Activated CD4-positive, alpha-beta T cell treated with anti-CD3 and anti-CD28 coated beads, Interleukin-2, amount 10 ng/mL, durations not matched to agents 7 days and 5 days (primary cell): Measurements from ENCODE around the gene YJEFN3. TPM values are rescaled to one million over a fixed set of nuclear protein-coding genes. Genes with fewer than 3 reads are reported as not detected.

Source experiments
- CTCF ChIA-PET: fragments of 350-600 bp; sonication (Branson Sonifier 250); formaldehyde crosslinking; loops from one replicate; lab custom pipeline; 2021; ENCODE audit warnings: antibody characterized with exemption; lab: Charles Lee
- POLR2A ChIA-PET: fragments of 350-600 bp; sonication (Branson Sonifier 250); formaldehyde crosslinking; loops from one replicate; lab custom pipeline; 2021; ENCODE audit warnings: antibody characterized with exemption; lab: Charles Lee
- DNase-seq: peaks from one replicate; pipeline ENCODE4 v3.0.0-alpha.2; 2020
- H3K27ac Mint-ChIP-seq: one replicate; pipeline ENCODE4 v1.8.0; 2021; ENCODE audit warnings: mild to moderate bottlenecking, moderate library complexity, mixed read lengths
- H3K27me3 Mint-ChIP-seq: one replicate; pipeline ENCODE4 v1.8.0; 2021; ENCODE audit warnings: mixed read lengths
- H3K36me3 Mint-ChIP-seq: one replicate; pipeline ENCODE4 v1.8.0; 2021; ENCODE audit warnings: low read depth, mixed read lengths
- H3K4me1 Mint-ChIP-seq: one replicate; pipeline ENCODE4 v1.8.0; 2021; ENCODE audit warnings: mixed read lengths
- H3K4me3 Mint-ChIP-seq: one replicate; pipeline ENCODE4 v1.8.0; 2021; ENCODE audit warnings: mild to moderate bottlenecking, moderate library complexity, mixed read lengths
- H3K9me3 Mint-ChIP-seq: one replicate; pipeline ENCODE4 v1.8.0; 2021; ENCODE audit warnings: mixed read lengths
- total RNA-seq, 2 experiments: library from RNA; stranded (reverse); gene quantifications; one replicate each; pipeline ENCODE4 v1.2.3, GENCODE V29; 2021

The YJEFN3 gene
- total RNA-seq, 2 experiments from 2014 or later: 12.8 to 13.2 TPM

GRCh38 chr19:19561946-19562664 is 33.4 kb downstream of the YJEFN3 start:
- ChIA-PET POLR2A (no interaction called here), CTCF (interaction anchor here (0.5 to 2.3 kb wide), 5 partner anchors 26 to 130 kb away, joined by 3 to 6 read pairs (median 3); partner anchors contain the start of gene GMIP)
- H3K9me3 Mint-ChIP-seq: peaks cover 5% of the 10 kb centered on the region
- no peaks in the 10 kb centered on the region for H3K27me3 Mint-ChIP-seq
- H3K36me3 Mint-ChIP-seq: peaks cover 58% of the 10 kb centered on the region
- DNase-seq: no peak
- no peak overlapping the region for H3K4me3 Mint-ChIP-seq
- peaks cover 25% of the 10 kb centered on the region for H3K4me1 Mint-ChIP-seq
- peak overlapping the region; percentile 68 for H3K27ac Mint-ChIP-seq

- H3K4me1 Mint-ChIP-seq: peaks cover 25% of the 10 kb centered on the region
- POLR2A ChIA-PET: no interaction called here
- H3K27ac Mint-ChIP-seq: peak overlapping the region; percentile 68
- CTCF ChIA-PET: interaction anchor here (0.6 to 1.0 kb wide), 3 partner anchors 17 to 30 kb away, joined by 3 read pairs; no protein-coding TSS in a partner anchor
- peaks cover 62% of the 10 kb centered on the region for H3K36me3 Mint-ChIP-seq
- peak; percentile 43 for DNase-seq
- H3K4me3 Mint-ChIP-seq: no peak overlapping the region
- peaks cover 5% of the 10 kb centered on the region for H3K9me3 Mint-ChIP-seq
- no peaks in the 10 kb centered on the region for H3K27me3 Mint-ChIP-seq
These were observed 34.1 kb downstream of the YJEFN3 start for GRCh38 chr19:19562665-19563347.

GRCh38 chr19:19563348-19563848 is 34.7 kb downstream of the YJEFN3 start:
- no peak overlapping the region for H3K27ac Mint-ChIP-seq

GRCh38 chr19:19566306-19566705 is 37.6 kb downstream of the YJEFN3 start:
- ChIA-PET CTCF (interaction anchor here (0.6 to 1.5 kb wide), 3 partner anchors 12 to 14 kb away, joined by 3 to 5 read pairs (median 3); no protein-coding TSS in a partner anchor), POLR2A (no interaction called here)
- Mint-ChIP-seq H3K27me3 (no peaks in the 10 kb centered on the region), H3K4me1 (peaks cover 6% of the 10 kb centered on the region), H3K27ac (no peak overlapping the region), H3K4me3 (no peak overlapping the region), H3K36me3 (peaks cover 65% of the 10 kb centered on the region), H3K9me3 (peaks cover 5% of the 10 kb centered on the region)
- DNase-seq: no peak

More at GRCh38 chr19:19563348-19563848, 34.7 kb downstream of the YJEFN3 start:
- Mint-ChIP-seq H3K36me3 (peaks cover 62% of the 10 kb centered on the region), H3K9me3 (peaks cover 5% of the 10 kb centered on the region), H3K27me3 (no peaks in the 10 kb centered on the region), H3K4me3 (no peak overlapping the region), H3K4me1 (peaks cover 25% of the 10 kb centered on the region)
- ChIA-PET CTCF (interaction anchor here (0.6 to 1.0 kb wide), 2 partner anchors 16 to 31 kb away, joined by 3 read pairs; no protein-coding TSS in a partner anchor), POLR2A (no interaction called here)
- no peak for DNase-seq

DNA sequence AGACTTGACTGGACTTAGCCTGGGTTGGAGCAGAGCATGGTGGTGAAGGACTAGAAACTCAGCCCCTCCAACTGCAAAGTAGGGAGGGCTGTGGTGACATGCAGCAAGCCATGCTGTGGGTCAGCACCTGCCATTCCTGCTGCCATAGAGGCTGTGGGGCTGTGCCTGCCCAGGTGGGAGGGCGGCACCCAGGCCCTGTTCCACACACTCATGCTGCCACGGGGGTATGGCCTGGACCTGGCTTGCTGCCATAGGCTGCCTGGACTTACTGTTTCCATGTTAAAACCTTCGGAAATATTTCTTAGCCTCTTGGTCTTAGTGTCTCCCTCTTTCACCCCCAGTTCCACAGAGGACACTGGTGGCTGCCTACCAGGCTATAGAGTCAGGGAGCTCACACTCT is 38.7 kb downstream of the YJEFN3 start:
- Mint-ChIP-seq H3K36me3 (peaks cover 57% of the 10 kb centered on the region), H3K9me3 (peaks cover 5% of the 10 kb centered on the region), H3K27ac (no peak overlapping the region), H3K4me3 (no peak overlapping the region), H3K27me3 (no peaks in the 10 kb centered on the region), H3K4me1 (peaks cover 3% of the 10 kb centered on the region)
- ChIA-PET POLR2A (no interaction called here), CTCF (interaction anchor here (1.1 to 2.4 kb wide), 3 partner anchors 13 to 443 kb away, joined by 3 to 13 read pairs (median 4); no protein-coding TSS in a partner anchor)
- no peak for DNase-seq

DNA sequence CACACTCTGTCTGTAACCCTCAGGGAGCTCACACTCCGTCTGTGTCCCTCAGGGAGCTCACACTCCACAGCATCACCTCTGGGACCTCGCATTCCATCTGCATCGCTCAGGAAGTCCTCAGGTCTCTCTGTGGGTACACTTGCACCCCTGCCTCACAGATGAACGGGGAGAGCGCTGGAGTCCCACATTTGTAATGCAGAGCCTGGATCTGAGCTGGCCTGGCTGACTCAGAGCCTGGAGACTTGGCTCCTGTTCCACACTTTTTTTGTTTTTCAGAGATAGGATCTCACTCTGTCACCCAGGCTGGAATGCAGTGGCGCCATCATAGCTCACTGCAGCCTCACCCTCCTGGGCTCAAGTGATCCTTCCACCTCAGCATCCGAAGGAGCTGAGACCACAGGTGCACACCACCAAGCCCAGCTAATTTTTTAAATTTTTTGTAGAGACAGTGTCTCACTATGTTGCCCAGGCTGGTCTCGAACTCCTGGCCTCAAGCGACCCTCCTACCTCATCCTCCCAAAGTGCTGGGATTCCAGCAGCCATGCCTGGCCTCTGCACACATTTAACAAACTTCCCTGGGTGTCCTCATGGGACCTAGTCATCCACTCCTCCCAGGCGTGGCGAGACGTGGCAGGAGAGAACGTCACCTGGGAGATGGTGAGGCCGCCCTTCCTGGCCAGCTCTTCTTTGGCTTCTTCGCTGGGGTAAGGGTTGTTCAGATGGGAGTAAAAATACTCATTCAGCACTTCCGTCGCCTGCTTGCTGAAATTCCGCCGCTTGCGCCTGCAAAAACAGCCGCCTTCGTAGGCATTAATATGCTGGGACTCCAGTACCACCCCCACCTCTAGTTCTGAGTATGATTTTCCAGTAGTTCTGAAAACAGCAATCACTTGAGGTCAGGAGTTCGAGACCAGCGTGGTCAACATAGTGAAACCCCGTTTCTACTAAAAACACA is 40.4 kb downstream of the YJEFN3 start:
- no peak overlapping the region for H3K4me3 Mint-ChIP-seq
- no peak for DNase-seq
- peak overlapping the region; percentile 68 for H3K27ac Mint-ChIP-seq
- H3K27me3 Mint-ChIP-seq: no peaks in the 10 kb centered on the region
- peaks cover 51% of the 10 kb centered on the region for H3K36me3 Mint-ChIP-seq
- POLR2A ChIA-PET: no interaction called here
- CTCF ChIA-PET: interaction anchor here (1.4 to 2.4 kb wide), 3 partner anchors 9 to 14 kb away, joined by 3 to 13 read pairs (median 4); no protein-coding TSS in a partner anchor
- no peaks in the 10 kb centered on the region for H3K4me1 Mint-ChIP-seq
- peaks cover 5% of the 10 kb centered on the region for H3K9me3 Mint-ChIP-seq

- Mint-ChIP-seq H3K4me1 (no peaks in the 10 kb centered on the region), H3K27me3 (no peaks in the 10 kb centered on the region), H3K4me3 (no peak overlapping the region), H3K27ac (no peak overlapping the region), H3K36me3 (peaks cover 40% of the 10 kb centered on the region), H3K9me3 (no peaks in the 10 kb centered on the region)
- ChIA-PET CTCF (interaction anchor here (0.5 to 1.7 kb wide), 2 partner anchors 83 to 87 kb away, joined by 3 read pairs; no protein-coding TSS in a partner anchor), POLR2A (no interaction called here)
- DNase-seq: no peak
These were observed 41.9 kb downstream of the YJEFN3 start for GRCh38 chr19:19570571-19570970.

- Mint-ChIP-seq H3K4me3 (no peak overlapping the region), H3K4me1 (no peaks in the 10 kb centered on the region), H3K27ac (no peak overlapping the region), H3K36me3 (peaks cover 38% of the 10 kb centered on the region), H3K27me3 (no peaks in the 10 kb centered on the region), H3K9me3 (no peaks in the 10 kb centered on the region)
- POLR2A ChIA-PET: no interaction called here
- no peak for DNase-seq
- CTCF ChIA-PET: interaction anchor here (1.3 to 1.8 kb wide), 3 partner anchors 12 to 82 kb away, joined by 3 to 4 read pairs (median 4); no protein-coding TSS in a partner anchor
These were observed 42.5 kb downstream of the YJEFN3 start for GRCh38 chr19:19571071-19571786.

DNA sequence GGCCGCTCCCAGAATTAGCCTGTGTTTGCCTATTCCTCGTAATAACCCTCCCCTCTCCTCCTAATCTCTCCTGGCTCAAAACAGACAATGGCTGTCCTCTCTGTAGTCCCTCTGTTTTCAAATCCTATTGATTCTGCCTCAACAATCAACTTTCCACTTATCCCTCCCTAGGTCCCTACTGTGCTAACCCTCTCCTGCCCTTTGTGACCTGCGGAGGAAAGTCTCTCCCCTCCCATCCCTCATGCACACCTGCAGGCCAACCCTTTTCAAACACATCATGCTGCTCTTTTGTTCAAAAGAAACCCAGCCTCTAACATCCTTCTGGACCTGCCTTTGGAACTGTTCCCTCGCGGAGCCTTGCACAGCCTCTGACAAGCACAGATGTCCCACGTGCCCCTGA is 46.7 kb downstream of the YJEFN3 start:
- CTCF ChIA-PET: interaction anchor here (1.6 kb wide), 1 partner anchor 8 kb away, joined by 4 read pairs; no protein-coding TSS in a partner anchor
- H3K27me3 Mint-ChIP-seq: no peaks in the 10 kb centered on the region
- POLR2A ChIA-PET: no interaction called here
- no peak overlapping the region for H3K4me3 Mint-ChIP-seq
- H3K27ac Mint-ChIP-seq: no peak overlapping the region
- H3K9me3 Mint-ChIP-seq: no peaks in the 10 kb centered on the region
- DNase-seq: no peak
- peaks cover 16% of the 10 kb centered on the region for H3K36me3 Mint-ChIP-seq
- H3K4me1 Mint-ChIP-seq: peaks cover 8% of the 10 kb centered on the region

DNA sequence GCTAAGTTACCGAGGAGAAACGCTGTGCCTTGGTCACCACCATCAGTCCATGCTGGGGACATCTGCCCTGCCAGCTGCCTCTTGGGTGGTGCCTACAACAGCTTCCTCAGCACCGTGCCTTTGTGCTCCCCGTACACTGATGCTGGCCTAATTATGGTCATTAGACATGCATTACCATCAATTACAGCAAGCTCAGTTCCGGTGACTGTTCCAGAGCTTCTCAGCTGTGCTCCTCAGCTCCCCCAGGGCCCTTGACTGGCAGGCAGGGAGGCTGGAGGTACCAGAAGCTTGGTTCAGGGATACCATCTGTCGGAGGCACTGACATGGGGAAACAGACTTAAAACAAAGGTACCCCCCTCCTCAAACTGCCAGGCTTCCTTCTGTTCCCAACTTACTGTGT is 49.5 kb downstream of the YJEFN3 start:
- H3K4me1 Mint-ChIP-seq: peaks cover 32% of the 10 kb centered on the region
- no peaks in the 10 kb centered on the region for H3K27me3 Mint-ChIP-seq
- H3K4me3 Mint-ChIP-seq: no peak overlapping the region
- DNase-seq: no peak
- ChIA-PET POLR2A (interaction anchor here (0.6 to 1.0 kb wide), 3 partner anchors 13 to 658 kb away, joined by 3 to 4 read pairs (median 4); partner anchors contain the start of gene ZNF682), CTCF (interaction anchor here (0.6 to 1.3 kb wide), 5 partner anchors 10 to 813 kb away, joined by 3 read pairs; no protein-coding TSS in a partner anchor)
- H3K9me3 Mint-ChIP-seq: no peaks in the 10 kb centered on the region
- no peak overlapping the region for H3K27ac Mint-ChIP-seq
- peaks cover 19% of the 10 kb centered on the region for H3K36me3 Mint-ChIP-seq
